Measurements from ENCODE around the gene POLR2M.

The POLR2M gene

DNA sequence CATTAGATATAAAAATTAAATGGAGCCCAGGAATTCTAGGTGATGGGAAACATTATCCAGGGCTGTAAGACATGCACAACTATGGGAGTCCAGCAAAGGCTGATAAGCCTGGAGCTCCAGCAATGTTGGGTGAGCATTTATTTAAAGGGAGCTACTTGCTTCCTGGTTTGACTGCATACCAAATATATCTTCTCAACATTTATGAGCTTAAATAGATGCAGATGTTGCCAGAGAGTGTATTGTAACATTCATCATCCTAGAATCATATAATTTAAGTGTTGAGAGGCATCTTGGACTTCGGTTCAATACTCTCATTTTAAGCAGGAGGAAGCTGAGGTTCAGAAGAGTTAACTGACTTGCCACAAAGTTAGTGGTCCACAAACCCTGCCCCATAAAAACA, 12.2 kb upstream of the POLR2M start:
- DNase-seq, result no peak

- DNase-seq, result peak; percentile 31
Observed at GRCh38 chr15:57696146-57696545, 10.4 kb upstream of the POLR2M start.

- DNase-seq, result no peak
Observed at GRCh38 chr15:57697588-57697987, 8.9 kb upstream of the POLR2M start.

DNA sequence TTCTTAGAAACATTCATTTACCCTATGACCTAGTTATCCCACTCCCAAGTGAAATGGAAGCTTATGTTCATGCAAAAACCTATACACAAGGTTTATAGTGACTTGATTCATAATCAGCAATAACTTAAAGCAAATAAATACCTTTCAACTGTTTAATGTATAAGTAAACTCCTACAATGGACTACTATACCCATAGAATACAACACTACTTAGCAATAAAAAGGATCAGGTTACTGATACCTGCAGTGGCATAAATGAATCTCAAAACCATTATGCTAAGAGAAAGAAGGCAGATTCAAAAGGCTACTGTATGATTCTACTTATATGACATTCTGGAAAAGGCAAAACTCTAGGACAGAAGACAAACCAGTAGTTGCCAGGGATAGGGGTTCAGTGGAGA, 8.3 kb upstream of the POLR2M start:
- no peak for DNase-seq

DNA sequence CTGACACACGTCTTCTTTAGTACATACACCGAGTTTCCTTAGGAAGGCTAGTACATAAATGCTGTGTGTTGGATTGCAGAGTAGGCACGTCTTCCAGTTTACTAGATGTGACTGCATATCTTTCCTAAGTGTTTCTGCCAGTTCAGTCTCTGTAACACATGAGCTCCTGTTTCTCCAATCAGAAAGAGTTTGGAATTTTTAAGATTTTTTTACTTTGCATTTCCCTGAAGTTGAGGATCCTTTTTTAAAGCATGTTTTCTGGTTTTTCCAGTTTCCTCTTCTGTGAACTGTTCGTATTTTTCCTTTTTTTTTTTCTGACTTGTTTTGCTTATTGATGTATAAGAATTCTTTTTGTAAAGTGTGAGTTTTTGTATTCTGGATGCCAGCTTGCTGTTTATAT, 7.5 kb upstream of the POLR2M start:
- DNase-seq, result no peak

GRCh38 chr15:57703387-57703786, 3.1 kb upstream of the POLR2M start:
- DNase-seq, result no peak

DNA sequence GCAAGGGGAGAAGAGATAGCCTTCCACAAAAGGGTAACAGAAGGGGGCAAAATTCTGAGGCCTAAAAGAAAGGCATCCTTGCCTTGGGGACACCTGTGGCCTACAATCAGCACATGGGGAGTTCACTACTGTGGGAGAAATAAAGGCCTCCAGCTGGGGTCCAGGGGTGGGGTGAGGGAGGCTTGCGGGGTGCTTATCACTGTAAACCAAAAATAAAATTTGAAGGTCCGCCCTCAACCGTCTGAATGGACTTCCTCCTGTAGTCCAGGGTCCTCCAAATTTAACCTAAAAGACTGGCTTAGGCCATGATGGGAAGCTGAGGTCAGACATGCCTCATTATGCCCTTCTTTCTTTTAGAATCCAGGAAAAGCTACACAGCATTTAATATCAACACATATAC, 2.1 kb upstream of the POLR2M start:
- DNase-seq, result no peak

- DNase-seq, result no peak
Observed at GRCh38 chr15:57705746-57706404, 639 bp upstream of the POLR2M start.

DNA sequence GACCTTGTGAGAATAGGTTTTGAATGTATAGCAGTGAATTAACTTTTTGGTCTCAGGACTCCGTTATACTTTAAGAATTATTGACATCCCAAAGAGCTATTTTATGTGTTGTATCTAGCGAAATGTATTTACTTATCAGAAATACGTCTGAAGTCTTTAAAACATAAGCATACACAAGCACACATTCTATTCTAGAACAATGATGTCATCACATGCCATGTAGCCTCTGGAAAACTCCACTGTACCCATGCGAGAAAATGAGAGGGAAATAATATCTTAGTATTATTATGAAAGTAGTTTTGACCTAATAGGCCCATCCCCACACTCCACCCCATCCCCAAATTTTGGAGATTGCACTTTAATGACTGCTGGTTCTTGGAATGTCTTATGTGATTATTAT, 1.5 kb downstream of the POLR2M start:
- no peak for DNase-seq

- no peak for DNase-seq
Observed at GRCh38 chr15:57718309-57718708, 11.8 kb downstream of the POLR2M start.

DNA sequence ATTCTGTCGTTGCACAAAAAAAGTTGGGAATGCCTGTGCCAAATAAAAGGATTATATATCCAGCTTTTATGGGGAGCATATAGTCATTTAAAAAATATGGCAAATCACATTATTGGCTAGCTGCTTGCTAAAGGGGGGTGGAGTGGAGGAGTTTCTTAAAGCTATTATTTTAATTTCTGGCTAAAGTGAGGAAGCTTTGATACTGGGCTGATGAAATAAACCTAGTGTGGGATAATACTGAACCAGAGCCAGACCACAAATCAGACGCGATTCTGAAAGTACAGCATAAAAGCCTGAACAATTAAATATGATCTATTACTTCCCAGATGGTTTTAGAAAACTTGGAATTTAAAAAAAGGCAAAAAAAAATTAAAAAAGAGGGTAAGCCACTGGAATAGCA, 14.4 kb downstream of the POLR2M start:
- no peak for DNase-seq

- DNase-seq, result no peak
Observed at GRCh38 chr15:57726411-57726810, 19.9 kb downstream of the POLR2M start.

DNA sequence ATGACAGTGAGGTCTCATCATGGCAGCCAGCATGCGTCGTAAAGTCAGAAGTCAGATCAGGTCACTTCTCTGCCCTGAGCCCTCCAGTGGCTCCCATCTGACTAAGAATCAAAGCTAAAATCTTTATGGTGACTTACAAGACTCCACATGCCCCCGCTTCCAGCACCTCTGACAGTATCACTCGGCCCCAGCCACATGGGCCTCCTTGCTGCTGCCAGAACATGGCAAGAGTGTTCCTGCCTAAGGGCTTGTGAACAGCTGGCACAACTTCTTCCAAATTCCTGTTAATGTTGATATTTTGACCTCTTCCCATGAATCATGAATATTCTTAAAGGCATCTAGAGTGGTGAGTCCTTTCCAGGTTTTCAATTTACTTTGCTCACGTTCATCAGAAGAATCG, 20.5 kb downstream of the POLR2M start:
- DNase-seq, result no peak

- DNase-seq, result no peak
Observed at GRCh38 chr15:57728436-57728835, 21.9 kb downstream of the POLR2M start.

- DNase-seq, result no peak
Observed at GRCh38 chr15:57730876-57731275, 24.4 kb downstream of the POLR2M start.

DNA sequence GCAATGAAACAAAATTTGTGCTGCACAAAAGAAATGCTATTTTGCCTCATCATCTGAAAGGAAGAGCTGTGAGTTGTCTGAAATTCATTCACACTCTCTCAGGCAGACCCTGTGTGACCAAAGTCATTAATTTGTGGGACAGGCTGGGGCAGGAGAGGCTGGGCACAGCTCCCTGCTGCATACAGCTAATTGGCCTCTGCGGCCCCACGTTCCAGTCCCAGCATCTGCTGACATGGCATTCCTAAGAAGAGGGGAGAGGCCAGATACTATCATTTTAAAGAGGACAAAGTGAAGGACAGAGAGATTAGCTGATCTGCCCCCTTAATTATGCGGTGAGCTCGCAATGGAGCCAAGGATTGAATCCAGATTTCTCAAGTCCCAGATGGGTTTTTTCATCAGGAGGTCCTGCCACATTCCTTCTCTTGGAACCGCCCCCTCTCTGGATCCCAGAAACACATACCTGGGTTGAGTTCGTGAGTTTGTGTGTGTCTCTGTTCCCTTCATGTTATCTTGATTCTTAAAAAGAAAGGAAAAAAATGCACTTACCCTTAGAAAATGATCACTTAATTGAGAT, 25.1 kb downstream of the POLR2M start:
- DNase-seq, result no peak

- DNase-seq, result peak; percentile 46
Observed at GRCh38 chr15:57732526-57733331, 26.2 kb downstream of the POLR2M start.

GRCh38 chr15:57734860-57735259, 28.3 kb downstream of the POLR2M start:
- DNase-seq, result no peak

GRCh38 chr15:57735431-57735830, 28.9 kb downstream of the POLR2M start:
- DNase-seq, result no peak

- DNase-seq, result no peak
Observed at GRCh38 chr15:57735891-57736290, 29.4 kb downstream of the POLR2M start.

GRCh38 chr15:57736591-57736990, 30.1 kb downstream of the POLR2M start:
- no peak for DNase-seq

- no peak for DNase-seq
Observed at GRCh38 chr15:57738734-57739237, 32.3 kb downstream of the POLR2M start.

- DNase-seq, result no peak
Observed at GRCh38 chr15:57740048-57740447, 33.5 kb downstream of the POLR2M start.

DNA sequence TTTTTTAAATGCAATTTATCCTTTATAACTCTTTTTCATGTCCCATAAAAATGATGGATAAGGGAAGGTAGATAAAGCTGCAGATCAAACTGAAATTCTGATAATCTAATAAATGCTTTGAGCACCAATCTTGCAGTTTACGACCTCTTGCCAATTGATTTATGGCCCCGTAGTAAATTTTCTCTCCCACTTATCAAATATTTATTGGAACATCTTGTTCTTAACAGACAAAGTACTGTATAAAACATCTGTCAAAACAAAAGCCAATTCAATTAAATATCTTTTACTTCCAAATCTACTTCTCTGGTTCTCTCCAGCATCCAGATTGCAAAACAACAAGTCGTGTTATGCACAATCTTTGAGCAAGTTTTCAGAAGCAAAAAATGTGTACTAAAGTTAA, 34.6 kb downstream of the POLR2M start:
- no peak for DNase-seq

All from COR-L47 (cell line).